IMR-90 (cell line): Measurements from ENCODE around the gene FOXD4L1.
"Not testable (repeated sequence)": the region's sequence is repeated elsewhere in the genome, so short reads cannot be mapped to it uniquely, and the experiment has no call there.

Experiments used
- BHLHE40 ChIP-seq: fragments of 150-350 bp; IDR thresholded peaks from 2 replicates; pipeline ENCODE4 v1.6.1; 2016; ENCODE audit warnings: mild to moderate bottlenecking, low read depth, low read length
- CEBPB ChIP-seq: IDR thresholded peaks from 2 replicates; pipeline ENCODE4 v1.6.1; 2012; ENCODE audit warnings: low read depth, low read length, improper control_type of control experiment
- FOS ChIP-seq: fragments of 150-350 bp; IDR thresholded peaks from 2 replicates; pipeline ENCODE4 v1.6.1; 2016; ENCODE audit warnings: low read depth, low read length
- MAFK ChIP-seq: IDR thresholded peaks from 2 replicates; pipeline ENCODE4 v1.6.1; 2012; ENCODE audit warnings: low read depth, low read length, improper control_type of control experiment
- MAZ ChIP-seq: IDR thresholded peaks from 2 replicates; pipeline ENCODE4 v1.6.1; 2012; ENCODE audit warnings: low read depth, mild to moderate bottlenecking, low read length, improper control_type of control experiment, moderate library complexity, borderline replicate concordance
- MXI1 ChIP-seq: IDR thresholded peaks from 2 replicates; pipeline ENCODE4 v1.6.1; 2012; ENCODE audit warnings: low read depth, mild to moderate bottlenecking, low read length, moderate library complexity, borderline replicate concordance
- POLR2A ChIP-seq: IDR thresholded peaks from 2 replicates; pipeline ENCODE4 v1.6.1; 2012; ENCODE audit warnings: mild to moderate bottlenecking, low read depth, low read length
- RAD21 ChIP-seq: IDR thresholded peaks from 2 replicates; pipeline ENCODE4 v1.6.1; 2012; ENCODE audit warnings: low read length, improper control_type of control experiment
- RCOR1 ChIP-seq: IDR thresholded peaks from 2 replicates; pipeline ENCODE4 v1.6.1; 2012; ENCODE audit warnings: mild to moderate bottlenecking, low read length, improper control_type of control experiment; ENCODE audit not compliant: insufficient replicate concordance
- RFX5 ChIP-seq: IDR thresholded peaks from 2 replicates; pipeline ENCODE4 v1.8.0; 2012; ENCODE audit warnings: low read depth, mild to moderate bottlenecking, low read length, moderate library complexity
- SMC3 ChIP-seq: fragments of 150-350 bp; IDR thresholded peaks from 2 replicates; pipeline ENCODE4 v1.6.1; 2016; ENCODE audit warnings: low read depth, mild to moderate bottlenecking, antibody characterized with exemption, low read length, moderate library complexity
- TF ChIP-seq, protein P1 (sequence below): conservative IDR thresholded peaks from 2 replicates; pipeline ENCODE4 v1.5.1; 2012; ENCODE audit warnings: mild to moderate bottlenecking, low read depth, low read length, improper control_type of control experiment
- TF ChIP-seq, protein P2 (sequence below): fragments of 150-350 bp; IDR thresholded peaks from 2 replicates; pipeline ENCODE4 v1.6.1; 2017; ENCODE audit warnings: mild to moderate bottlenecking, antibody characterized with exemption, low read length, low read depth
- TF ChIP-seq, protein P3 (sequence below): fragments of 150-350 bp; IDR thresholded peaks from 2 replicates; pipeline ENCODE4 v1.6.1; 2016; ENCODE audit warnings: low read depth, mild to moderate bottlenecking, low read length, moderate library complexity, borderline replicate concordance

DNA sequence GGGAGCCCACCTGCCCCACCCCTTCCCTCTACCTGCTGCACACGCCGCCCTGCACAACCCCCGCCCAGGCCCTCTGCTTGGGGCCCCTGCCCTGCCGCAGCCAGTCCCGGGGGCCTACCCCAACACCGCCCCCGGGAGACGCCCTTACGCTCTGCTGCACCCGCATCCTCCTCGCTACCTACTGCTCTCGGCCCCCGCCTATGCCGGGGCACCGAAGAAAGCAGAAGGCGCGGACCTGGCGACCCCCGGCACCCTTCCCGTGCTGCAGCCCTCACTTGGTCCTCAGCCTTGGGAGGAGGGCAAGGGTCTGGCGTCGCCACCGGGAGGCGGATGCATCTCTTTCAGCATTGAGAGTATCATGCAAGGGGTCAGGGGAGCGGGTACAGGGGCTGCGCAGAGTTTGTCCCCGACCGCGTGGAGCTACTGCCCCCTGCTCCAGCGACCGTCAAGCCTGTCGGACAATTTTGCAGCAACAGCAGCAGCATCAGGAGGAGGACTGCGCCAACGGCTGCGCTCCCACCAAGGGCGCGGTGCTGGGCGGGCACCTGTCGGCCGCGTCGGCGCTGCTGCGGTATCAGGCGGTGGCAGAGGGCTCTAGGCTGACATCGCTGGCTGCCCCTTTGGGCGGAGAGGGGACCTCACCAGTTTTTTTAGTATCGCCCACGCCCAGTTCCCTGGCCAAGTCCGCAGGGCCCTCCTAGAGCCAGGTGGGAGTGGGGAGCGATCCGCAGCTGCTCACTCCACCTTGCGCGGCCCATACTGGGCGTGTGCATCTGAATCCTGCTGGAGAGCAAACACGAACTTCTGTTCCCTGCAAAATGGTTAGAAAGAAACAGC is 1.6 kb downstream of the FOXD4L1 start:
- TF ChIP-seq, protein P1, sequence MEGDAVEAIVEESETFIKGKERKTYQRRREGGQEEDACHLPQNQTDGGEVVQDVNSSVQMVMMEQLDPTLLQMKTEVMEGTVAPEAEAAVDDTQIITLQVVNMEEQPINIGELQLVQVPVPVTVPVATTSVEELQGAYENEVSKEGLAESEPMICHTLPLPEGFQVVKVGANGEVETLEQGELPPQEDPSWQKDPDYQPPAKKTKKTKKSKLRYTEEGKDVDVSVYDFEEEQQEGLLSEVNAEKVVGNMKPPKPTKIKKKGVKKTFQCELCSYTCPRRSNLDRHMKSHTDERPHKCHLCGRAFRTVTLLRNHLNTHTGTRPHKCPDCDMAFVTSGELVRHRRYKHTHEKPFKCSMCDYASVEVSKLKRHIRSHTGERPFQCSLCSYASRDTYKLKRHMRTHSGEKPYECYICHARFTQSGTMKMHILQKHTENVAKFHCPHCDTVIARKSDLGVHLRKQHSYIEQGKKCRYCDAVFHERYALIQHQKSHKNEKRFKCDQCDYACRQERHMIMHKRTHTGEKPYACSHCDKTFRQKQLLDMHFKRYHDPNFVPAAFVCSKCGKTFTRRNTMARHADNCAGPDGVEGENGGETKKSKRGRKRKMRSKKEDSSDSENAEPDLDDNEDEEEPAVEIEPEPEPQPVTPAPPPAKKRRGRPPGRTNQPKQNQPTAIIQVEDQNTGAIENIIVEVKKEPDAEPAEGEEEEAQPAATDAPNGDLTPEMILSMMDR, result not testable (repeated sequence)
- not testable (repeated sequence) for TF ChIP-seq POLR2A, BHLHE40, CEBPB, MXI1, SMC3, RAD21, RCOR1, RFX5, FOS, MAFK, MAZ
- TF ChIP-seq, protein P2, sequence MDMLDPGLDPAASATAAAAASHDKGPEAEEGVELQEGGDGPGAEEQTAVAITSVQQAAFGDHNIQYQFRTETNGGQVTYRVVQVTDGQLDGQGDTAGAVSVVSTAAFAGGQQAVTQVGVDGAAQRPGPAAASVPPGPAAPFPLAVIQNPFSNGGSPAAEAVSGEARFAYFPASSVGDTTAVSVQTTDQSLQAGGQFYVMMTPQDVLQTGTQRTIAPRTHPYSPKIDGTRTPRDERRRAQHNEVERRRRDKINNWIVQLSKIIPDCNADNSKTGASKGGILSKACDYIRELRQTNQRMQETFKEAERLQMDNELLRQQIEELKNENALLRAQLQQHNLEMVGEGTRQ, result not testable (repeated sequence)
- TF ChIP-seq, protein P3, sequence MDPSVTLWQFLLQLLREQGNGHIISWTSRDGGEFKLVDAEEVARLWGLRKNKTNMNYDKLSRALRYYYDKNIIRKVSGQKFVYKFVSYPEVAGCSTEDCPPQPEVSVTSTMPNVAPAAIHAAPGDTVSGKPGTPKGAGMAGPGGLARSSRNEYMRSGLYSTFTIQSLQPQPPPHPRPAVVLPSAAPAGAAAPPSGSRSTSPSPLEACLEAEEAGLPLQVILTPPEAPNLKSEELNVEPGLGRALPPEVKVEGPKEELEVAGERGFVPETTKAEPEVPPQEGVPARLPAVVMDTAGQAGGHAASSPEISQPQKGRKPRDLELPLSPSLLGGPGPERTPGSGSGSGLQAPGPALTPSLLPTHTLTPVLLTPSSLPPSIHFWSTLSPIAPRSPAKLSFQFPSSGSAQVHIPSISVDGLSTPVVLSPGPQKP, result not testable (repeated sequence)
